Left lung (tissue), 10 donors: ENCODE measurements around the gene HSD3B7. TPM values are rescaled to one million over a fixed set of nuclear protein-coding genes. Genes with fewer than 3 reads are reported as not detected.
"Not testable (repeated sequence)": the region's sequence is repeated elsewhere in the genome, so short reads cannot be mapped to it uniquely, and the experiment has no call there.

Experiments
- ATAC-seq: fragments of 200-7000 bp; cut with Tn5 transposase; one replicate; pipeline ENCODE4 v1.9.1; 2020; ENCODE audit warnings: moderate library complexity
- DNase-seq, 4 donors: peaks; one replicate each; pipeline ENCODE4 v3.0.0-alpha.2; 2013 to 2020
- H3K27ac ChIP-seq, 2 donors: fragments of 200-600 bp; sonication (generic) in 1 of 2; one replicate each; pipeline versions ENCODE4 v1.5.0 to v1.8.0; 2020 to 2021
- H3K27me3 ChIP-seq, 2 donors: fragments of 200-600 bp; sonication (generic) in 1 of 2; one replicate each; pipeline versions ENCODE4 v1.5.0 to v1.8.0; 2020 to 2021
- H3K36me3 ChIP-seq, 2 donors: fragments of 200-600 bp; sonication (generic) in 1 of 2; one replicate each; pipeline versions ENCODE4 v1.5.0 to v1.8.0; 2020 to 2021
- H3K4me1 ChIP-seq, 2 donors: fragments of 200-600 bp; one replicate each; pipeline ENCODE4 v1.8.0; 2021
- H3K4me3 ChIP-seq, 2 donors: fragments of 200-600 bp; sonication (generic) in 1 of 2; one replicate each; pipeline versions ENCODE4 v1.5.0 to v1.8.0; 2020 to 2021; ENCODE audit warnings: mild to moderate bottlenecking in 1 of 2
- H3K9me3 ChIP-seq, 2 donors: fragments of 200-600 bp; sonication (generic) in 1 of 2; one replicate each; pipeline versions ENCODE4 v1.5.0 to v1.8.0; 2020 to 2021
- CTCF ChIP-seq, 2 donors: fragments of 200-600 bp; sonication (generic) in 1 of 2; IDR thresholded peaks; one replicate each; pipeline versions ENCODE4 v1.5.0 to v1.8.0; 2021; ENCODE audit warnings: antibody characterized with exemption in 2 of 2
- intact Hi-C, 2 donors: fragments of 100-400 bp; cut with DNase I; formaldehyde crosslinking; loops; one replicate each; pipeline versions ENCODE4 v1.11.2 to v1.14.2; 2022
- polyA plus RNA-seq, 6 donors: library from polyadenylated mRNA; unstranded; fragments of 120-200 nt; gene quantifications; one replicate each; pipeline ENCODE4 v1.2.1, GENCODE V29; 2013; ENCODE audit not compliant: insufficient read length in 6 of 6
- total RNA-seq, 2 donors: library from RNA; stranded (reverse); fragmentation: NEBNext Ultra II Directional; extraction: Animal tissue kit (Norgen Biotek cat#: 25700); gene quantifications; one replicate each; pipeline ENCODE4 v1.2.1, GENCODE V29; 2021
- donor health status: DM: no; HTN: yes; CAD: no.
- donor health status: DM: no; HTN: no; CAD: no.

Gene HSD3B7
- total and polyA plus RNA-seq, 8 donors = 3.9 to 28.4 (median 4.8) TPM

DNA sequence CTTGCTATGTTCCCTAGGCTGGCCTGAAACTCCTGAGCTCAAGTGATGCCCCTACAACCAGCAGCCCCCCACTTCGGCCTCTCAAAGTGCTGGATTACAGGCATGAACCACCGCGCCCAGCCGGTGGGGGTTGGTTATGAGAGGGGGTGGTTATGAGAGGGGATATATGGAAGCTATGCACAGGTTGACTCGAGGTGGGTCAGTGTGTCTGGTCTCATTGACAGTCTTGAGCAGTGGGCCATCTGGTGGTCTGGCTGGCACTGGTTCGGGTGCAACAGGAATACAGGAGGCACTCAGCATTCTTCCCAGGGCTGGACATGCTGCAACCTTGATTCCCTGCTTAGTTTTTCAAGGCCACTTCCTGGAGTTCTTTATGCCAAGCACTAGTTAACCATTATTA is 31.0 kb downstream of the HSD3B7 start:
- intact Hi-C loops = no loop called here
- Histone ChIP-seq H3K9me3 (no peaks in the 10 kb centered on the region), H3K4me1 (no peaks in the 10 kb centered on the region), H3K27ac (no peak overlapping the region), H3K27me3 (peaks cover 12 to 65% of the 10 kb centered on the region in 2 donors), H3K4me3 (no peak overlapping the region), H3K36me3 (no peaks in the 10 kb centered on the region)
- TF ChIP-seq CTCF (IDR thresholded peaks at IDR 0.05) = no peak
- no peak for DNase-seq
- no peak for ATAC-seq

GRCh38 chr16:31017756-31018155 is 32.7 kb downstream of the HSD3B7 start:
- intact Hi-C loops, ATAC-seq, H3K36me3 ChIP-seq, H3K9me3 ChIP-seq, H3K27ac ChIP-seq, H3K4me3 ChIP-seq, DNase-seq, H3K4me1 ChIP-seq: not testable (repeated sequence)
- peaks cover 0 to 48% of the 10 kb centered on the region in 2 donors for H3K27me3 ChIP-seq

DNA sequence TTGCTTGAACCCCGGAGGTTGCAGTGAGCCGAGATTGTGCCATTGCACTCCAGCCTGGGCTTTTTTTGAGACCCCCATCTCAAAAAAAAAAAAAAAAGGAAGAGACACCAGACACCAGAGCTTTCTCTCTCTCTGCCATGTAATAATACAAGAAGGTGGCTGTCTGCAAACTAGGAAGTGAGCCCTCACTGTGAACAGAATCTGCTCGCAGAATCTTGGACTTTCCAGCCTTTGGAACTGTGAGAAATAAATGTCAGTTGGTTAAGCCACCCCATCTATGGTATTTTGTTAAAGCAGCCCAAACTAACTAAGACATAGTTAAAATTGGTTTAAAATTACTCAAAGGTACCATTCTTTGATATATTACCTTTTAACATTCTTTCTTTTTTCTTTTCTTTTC is 35.5 kb downstream of the HSD3B7 start:
- no peak overlapping the region for H3K4me3 ChIP-seq
- H3K36me3 ChIP-seq = no peaks in the 10 kb centered on the region
- DNase-seq (no peak), ATAC-seq (no peak)
- H3K27ac ChIP-seq = no peak overlapping the region
- intact Hi-C loops = no loop called here
- H3K9me3 ChIP-seq = no peaks in the 10 kb centered on the region
- H3K27me3 ChIP-seq = peaks cover 0 to 25% of the 10 kb centered on the region in 2 donors
- peaks cover 0 to 6% of the 10 kb centered on the region in 2 donors for H3K4me1 ChIP-seq
- TF ChIP-seq CTCF (IDR thresholded peaks at IDR 0.05) = no peak

DNA sequence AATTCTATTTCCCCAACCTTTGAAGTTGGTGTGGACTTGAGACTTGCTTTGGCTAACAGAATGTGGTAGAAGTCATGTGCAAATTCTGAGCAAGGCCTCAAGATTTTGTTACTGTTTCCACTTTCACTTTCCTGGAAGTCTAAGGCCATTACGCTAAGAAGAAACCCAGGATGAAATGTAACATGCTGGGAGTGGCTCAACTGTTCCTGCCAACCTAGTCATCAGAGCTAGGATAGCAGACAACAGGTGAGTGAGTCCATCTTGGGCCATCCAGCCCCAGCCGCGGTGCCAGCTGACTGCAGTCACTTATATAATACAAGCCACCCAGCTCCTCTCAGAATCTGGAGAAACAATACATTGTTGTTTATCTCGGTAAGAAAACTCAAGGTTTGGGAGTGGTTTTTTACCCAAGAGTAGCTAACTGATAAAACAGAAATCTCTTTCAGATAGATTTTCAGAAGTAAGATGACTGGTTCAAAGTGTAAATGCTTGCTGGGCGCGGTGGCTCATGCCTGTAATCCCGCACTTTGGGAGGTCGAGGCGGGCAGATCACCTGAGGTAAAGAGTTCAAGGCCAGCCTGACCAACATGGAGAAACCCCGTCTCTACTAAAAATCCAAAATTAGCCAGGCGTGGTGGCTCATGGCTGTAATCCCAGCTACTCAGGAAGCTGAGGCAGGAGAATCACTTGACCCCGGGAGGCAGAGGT is 37.7 kb downstream of the HSD3B7 start:
- no peak for DNase-seq
- H3K4me3 ChIP-seq = no peak overlapping the region
- TF ChIP-seq CTCF (IDR thresholded peaks at IDR 0.05) = no peak
- peaks cover 0 to 3% of the 10 kb centered on the region in 2 donors for H3K27me3 ChIP-seq
- H3K9me3 ChIP-seq = no peaks in the 10 kb centered on the region
- H3K4me1 ChIP-seq = peaks cover 0 to 6% of the 10 kb centered on the region in 2 donors
- intact Hi-C loops = no loop called here
- H3K36me3 ChIP-seq = no peaks in the 10 kb centered on the region
- no peak overlapping the region for H3K27ac ChIP-seq
- ATAC-seq = no peak

- no peak overlapping the region for H3K27ac ChIP-seq
- no peaks in the 10 kb centered on the region for H3K27me3 ChIP-seq
- H3K4me1 ChIP-seq = peaks cover 0 to 6% of the 10 kb centered on the region in 2 donors
- no peaks in the 10 kb centered on the region for H3K9me3 ChIP-seq
- no peak for TF ChIP-seq CTCF (IDR thresholded peaks at IDR 0.05)
- no peaks in the 10 kb centered on the region for H3K36me3 ChIP-seq
- no peak for DNase-seq
- ATAC-seq = no peak
- intact Hi-C loops = no loop called here
- no peak overlapping the region for H3K4me3 ChIP-seq
Measured at GRCh38 chr16:31023252-31023602, 38.2 kb downstream of the HSD3B7 start.
